ENCODE data around the gene BANP. TPM values are rescaled to one million over a fixed set of nuclear protein-coding genes. Genes with fewer than 3 reads are reported as not detected.
"Not testable (repeated sequence)": the region's sequence is repeated elsewhere in the genome, so short reads cannot be mapped to it uniquely, and the experiment has no call there.

BANP gene
- total RNA-seq, 1 experiment from 2014 or later = 37.2 TPM

DNA sequence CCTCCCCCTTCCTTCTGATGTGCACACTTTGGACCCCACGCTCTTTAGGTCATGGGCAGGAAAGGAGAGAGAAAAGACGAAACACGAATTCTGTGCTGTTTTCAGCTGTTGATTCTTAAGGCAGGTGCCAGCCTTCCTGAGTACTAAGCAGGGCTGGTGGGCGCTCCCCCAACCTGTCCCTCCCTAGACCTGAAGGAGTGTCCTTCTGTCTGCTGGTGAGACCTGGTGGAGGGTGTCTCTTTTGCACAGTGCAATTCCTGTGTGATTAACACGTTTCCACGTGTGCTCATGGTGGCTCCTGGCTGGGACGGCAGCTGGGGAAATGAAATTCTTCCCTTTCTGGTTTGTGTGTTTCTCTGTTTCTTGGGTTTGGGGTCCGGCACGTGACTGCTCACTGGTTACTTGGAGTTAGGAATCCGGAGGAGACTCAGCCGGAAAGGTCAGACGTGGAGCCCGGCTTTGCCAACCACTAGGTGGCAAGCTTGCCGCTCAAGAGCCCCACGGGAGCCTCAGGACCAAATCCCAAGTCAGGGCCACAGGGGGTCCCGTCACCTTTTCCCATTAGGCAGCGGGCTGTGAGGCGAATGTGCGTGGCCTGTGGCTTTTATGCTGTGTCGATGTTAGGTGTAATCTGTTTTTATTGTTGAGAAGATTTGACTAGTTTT lies 32.0 kb downstream of the BANP start:
- H3K9ac ChIP-seq (ENCODE audit: low read length); H3K9me3 ChIP-seq (ENCODE audit: control insufficient read depth in 1 of 2, insufficient read depth in 1 of 2, low read depth in 1 of 2, low read length in 2 of 2); H3K4me1 ChIP-seq (ENCODE audit: control insufficient read depth in 1 of 2, insufficient read depth in 2 of 2, low read length in 2 of 2); H3K27me3 ChIP-seq (ENCODE audit: insufficient read depth, low read length); RAD21 ChIA-PET (ENCODE audit: low non-redundant PET in 1 of 2, low total read pairs in 2 of 2, uncharacterized antibody in 2 of 2, unreplicated experiment in 2 of 2); H3K4me3 ChIP-seq (replicated peaks in 1 of 2; ENCODE audit: low read depth in 1 of 2, low read length in 2 of 2); H2AFZ ChIP-seq (ENCODE audit: low read depth, low read length, poor library complexity, severe bottlenecking); H3K4me2 ChIP-seq (ENCODE audit: low read length); H3K79me2 ChIP-seq (ENCODE audit: insufficient read depth, low read length); H3K27ac ChIP-seq (ENCODE audit: low read depth, low read length); H3K9me2 ChIP-seq (ENCODE audit: insufficient read depth); H4K20me1 ChIP-seq (ENCODE audit: insufficient read depth); H3K36me3 ChIP-seq (ENCODE audit: control insufficient read depth in 1 of 2, insufficient read depth in 2 of 2, low read length in 2 of 2); POLR2A ChIA-PET; DNase-seq (ENCODE audit: low read depth, low spot score); BruUV-seq (replicated peaks): not testable (repeated sequence)
- TF ChIP-seq, protein P1, sequence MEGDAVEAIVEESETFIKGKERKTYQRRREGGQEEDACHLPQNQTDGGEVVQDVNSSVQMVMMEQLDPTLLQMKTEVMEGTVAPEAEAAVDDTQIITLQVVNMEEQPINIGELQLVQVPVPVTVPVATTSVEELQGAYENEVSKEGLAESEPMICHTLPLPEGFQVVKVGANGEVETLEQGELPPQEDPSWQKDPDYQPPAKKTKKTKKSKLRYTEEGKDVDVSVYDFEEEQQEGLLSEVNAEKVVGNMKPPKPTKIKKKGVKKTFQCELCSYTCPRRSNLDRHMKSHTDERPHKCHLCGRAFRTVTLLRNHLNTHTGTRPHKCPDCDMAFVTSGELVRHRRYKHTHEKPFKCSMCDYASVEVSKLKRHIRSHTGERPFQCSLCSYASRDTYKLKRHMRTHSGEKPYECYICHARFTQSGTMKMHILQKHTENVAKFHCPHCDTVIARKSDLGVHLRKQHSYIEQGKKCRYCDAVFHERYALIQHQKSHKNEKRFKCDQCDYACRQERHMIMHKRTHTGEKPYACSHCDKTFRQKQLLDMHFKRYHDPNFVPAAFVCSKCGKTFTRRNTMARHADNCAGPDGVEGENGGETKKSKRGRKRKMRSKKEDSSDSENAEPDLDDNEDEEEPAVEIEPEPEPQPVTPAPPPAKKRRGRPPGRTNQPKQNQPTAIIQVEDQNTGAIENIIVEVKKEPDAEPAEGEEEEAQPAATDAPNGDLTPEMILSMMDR (IDR thresholded peaks at IDR 0.05 in 2 of 3, conservative IDR thresholded peaks at IDR 0.05 in 1 of 3; ENCODE audit: borderline replicate concordance in 1 of 3, insufficient read depth in 1 of 3, low read depth in 2 of 3, low read length in 2 of 3) = peak; percentile 56 to 69 (median 64); a peak in 5 of 6 replicates
- TF ChIP-seq RAD21 (IDR thresholded peaks at IDR 0.05; ENCODE audit: low read depth) = peak; percentile 66
- ATAC-seq = peak; percentile 93
- CTCF ChIA-PET = interaction anchor here (0.7 to 2.1 kb wide), 2 partner anchors 455 to 587 kb away, joined by 4 to 9 read pairs; partner anchors contain the start of gene ZC3H18
- intact Hi-C loops (cut with micrococcal nuclease) = loop anchor here (5.0 kb wide), 1 partner anchor 454 kb away; no protein-coding TSS in a partner anchor

DNA sequence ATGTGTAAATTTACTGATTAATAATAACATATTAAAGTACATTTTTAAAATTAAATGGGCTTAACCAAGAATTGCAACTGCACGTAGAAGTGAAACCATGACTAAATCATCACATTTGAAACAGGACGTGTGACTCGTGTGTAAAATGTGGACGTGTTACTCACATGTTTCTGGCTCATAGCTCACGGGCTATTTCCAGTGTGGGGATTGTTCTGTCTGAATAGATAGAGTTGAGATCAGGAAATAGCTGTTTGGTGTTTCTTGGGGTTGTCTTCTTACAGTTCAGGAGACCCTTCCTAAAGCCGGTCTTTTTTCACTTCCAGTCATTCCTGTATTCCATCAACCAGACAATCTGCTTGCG lies 32.5 kb downstream of the BANP start:
- H3K9me3 ChIP-seq (ENCODE audit: control insufficient read depth in 1 of 2, insufficient read depth in 1 of 2, low read depth in 1 of 2, low read length in 2 of 2); ATAC-seq; H3K4me1 ChIP-seq (ENCODE audit: control insufficient read depth in 1 of 2, insufficient read depth in 2 of 2, low read length in 2 of 2); RAD21 ChIA-PET (ENCODE audit: low non-redundant PET in 1 of 2, low total read pairs in 2 of 2, uncharacterized antibody in 2 of 2, unreplicated experiment in 2 of 2); H3K36me3 ChIP-seq (ENCODE audit: control insufficient read depth in 1 of 2, insufficient read depth in 2 of 2, low read length in 2 of 2); BruUV-seq (replicated peaks); POLR2A ChIA-PET; H3K4me2 ChIP-seq (ENCODE audit: low read length); H4K20me1 ChIP-seq (ENCODE audit: insufficient read depth); DNase-seq (ENCODE audit: low read depth, low spot score); H2AFZ ChIP-seq (ENCODE audit: low read depth, low read length, poor library complexity, severe bottlenecking); H3K79me2 ChIP-seq (ENCODE audit: insufficient read depth, low read length); H3K4me3 ChIP-seq (replicated peaks in 1 of 2; ENCODE audit: low read depth in 1 of 2, low read length in 2 of 2); H3K27ac ChIP-seq (ENCODE audit: low read depth, low read length); H3K9ac ChIP-seq (ENCODE audit: low read length); H3K9me2 ChIP-seq (ENCODE audit: insufficient read depth); H3K27me3 ChIP-seq (ENCODE audit: insufficient read depth, low read length): not testable (repeated sequence)
- CTCF ChIA-PET = interaction anchor here (0.7 to 2.1 kb wide), 2 partner anchors 454 to 586 kb away, joined by 4 to 9 read pairs; partner anchors contain the start of gene ZC3H18
- intact Hi-C loops (cut with micrococcal nuclease) = loop anchor here (5.0 kb wide), 1 partner anchor 454 kb away; no protein-coding TSS in a partner anchor

DNA sequence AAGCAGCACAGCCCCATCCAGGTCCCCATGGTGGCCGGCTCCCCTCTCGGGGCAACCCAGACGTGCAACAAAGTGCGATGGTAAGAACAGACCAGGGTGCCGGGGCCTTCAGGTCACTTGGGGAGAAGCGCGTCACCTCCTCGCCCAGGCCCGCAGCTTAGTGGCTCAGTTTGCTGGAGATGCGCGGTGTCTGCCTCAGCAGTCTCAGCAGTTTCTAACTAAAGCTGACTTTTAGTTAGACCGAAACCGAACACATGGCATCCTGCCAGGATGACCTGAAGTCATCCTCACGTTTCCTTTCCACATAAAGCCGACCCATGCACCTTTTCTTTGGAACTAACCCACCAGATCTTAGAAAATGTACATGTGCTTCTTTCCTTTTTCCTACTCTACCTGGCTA lies 32.9 kb downstream of the BANP start:
- DNase-seq (ENCODE audit: low read depth, low spot score); BruUV-seq (replicated peaks); POLR2A ChIA-PET; H3K4me3 ChIP-seq (replicated peaks in 1 of 2; ENCODE audit: low read depth in 1 of 2, low read length in 2 of 2); H2AFZ ChIP-seq (ENCODE audit: low read depth, low read length, poor library complexity, severe bottlenecking); H3K4me2 ChIP-seq (ENCODE audit: low read length); H3K27ac ChIP-seq (ENCODE audit: low read depth, low read length); H3K9ac ChIP-seq (ENCODE audit: low read length); H3K4me1 ChIP-seq (ENCODE audit: control insufficient read depth in 1 of 2, insufficient read depth in 2 of 2, low read length in 2 of 2); RAD21 ChIA-PET (ENCODE audit: low non-redundant PET in 1 of 2, low total read pairs in 2 of 2, uncharacterized antibody in 2 of 2, unreplicated experiment in 2 of 2); H3K79me2 ChIP-seq (ENCODE audit: insufficient read depth, low read length); ATAC-seq; H3K9me2 ChIP-seq (ENCODE audit: insufficient read depth); H3K9me3 ChIP-seq (ENCODE audit: control insufficient read depth in 1 of 2, insufficient read depth in 1 of 2, low read depth in 1 of 2, low read length in 2 of 2); H3K36me3 ChIP-seq (ENCODE audit: control insufficient read depth in 1 of 2, insufficient read depth in 2 of 2, low read length in 2 of 2); H4K20me1 ChIP-seq (ENCODE audit: insufficient read depth); H3K27me3 ChIP-seq (ENCODE audit: insufficient read depth, low read length): not testable (repeated sequence)
- intact Hi-C loops (cut with micrococcal nuclease) = loop anchor here (5.0 kb wide), 1 partner anchor 453 kb away; no protein-coding TSS in a partner anchor
- CTCF ChIA-PET = interaction anchor here (2.1 kb wide), 1 partner anchor 454 kb away, joined by 9 read pairs; no protein-coding TSS in a partner anchor

All from HCT116 (cell line).